Nephron (organoid): ENCODE measurements around the gene KRT80.

Source experiments
- H3K27ac Mint-ChIP-seq, 3 experiments: 2 replicates each; pipeline ENCODE4 v1.8.0; 2020; ENCODE audit warnings: mixed read lengths in 3 of 3, mild to moderate bottlenecking in 2 of 3, moderate library complexity in 1 of 3
- H3K27me3 Mint-ChIP-seq: 2 replicates; pipeline ENCODE4 v1.8.0; 2021; ENCODE audit warnings: low read depth, mild to moderate bottlenecking, moderate library complexity, mixed read lengths
- H3K36me3 Mint-ChIP-seq: 2 replicates; pipeline ENCODE4 v1.8.0; 2020; ENCODE audit warnings: low read depth, mixed read lengths
- H3K4me1 Mint-ChIP-seq: 2 replicates; pipeline ENCODE4 v1.8.0; 2020; ENCODE audit warnings: mixed read lengths
- H3K4me3 Mint-ChIP-seq, 3 experiments: 2 replicates each; pipeline ENCODE4 v1.8.0; 2020; ENCODE audit warnings: mild to moderate bottlenecking in 3 of 3, mixed read lengths in 3 of 3, moderate library complexity in 2 of 3
- H3K9me3 Mint-ChIP-seq: 2 replicates; pipeline ENCODE4 v1.8.0; 2020; ENCODE audit warnings: mixed read lengths
- CTCF ChIP-seq, 3 experiments: fragments of 200-600 bp; sonication (generic); IDR thresholded peaks; one replicate each; pipeline ENCODE4 v1.5.0; 2021; ENCODE audit warnings: antibody characterized with exemption in 3 of 3; ENCODE audit not compliant: unreplicated experiment in 3 of 3

Gene KRT80

DNA sequence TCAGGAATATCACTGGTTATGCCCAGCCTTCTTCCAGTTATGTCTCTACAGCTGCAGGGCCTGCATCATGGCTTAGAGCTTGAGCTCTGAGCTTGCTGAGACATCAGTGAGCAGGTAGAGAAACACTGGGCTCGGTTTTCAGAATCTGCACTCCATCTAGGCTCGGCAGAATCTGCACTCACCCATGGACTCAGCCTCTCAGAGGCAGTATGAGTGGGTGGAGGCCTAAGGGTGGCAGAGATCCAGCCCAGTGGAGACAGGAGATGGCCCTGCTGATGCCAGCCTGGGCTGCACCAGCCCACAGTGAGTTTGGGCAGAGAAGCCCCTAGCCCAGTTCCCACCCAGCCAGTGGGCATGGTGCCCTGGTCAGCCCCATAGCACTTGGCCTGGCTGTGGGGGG lies 12.8 kb downstream of the KRT80 start:
- Mint-ChIP-seq H3K4me1 (peaks cover 65% of the 10 kb centered on the region), H3K27ac (peak overlapping the region in 1 of 3 experiments; percentile 6), H3K36me3 (no peaks in the 10 kb centered on the region), H3K27me3 (peaks cover 18% of the 10 kb centered on the region), H3K9me3 (peaks cover 2% of the 10 kb centered on the region), H3K4me3 (no peak overlapping the region)
- no peak for TF ChIP-seq CTCF (IDR thresholded peaks at IDR 0.05; ENCODE audit: unreplicated experiment in 3 of 3)

GRCh38 chr12:52178443-52178842 lies 13.4 kb downstream of the KRT80 start:
- H3K36me3 Mint-ChIP-seq = no peaks in the 10 kb centered on the region
- H3K27ac Mint-ChIP-seq = peak overlapping the region in 2 of 3 experiments; percentile 6 to 21
- peaks cover 62% of the 10 kb centered on the region for H3K4me1 Mint-ChIP-seq
- no peak overlapping the region for H3K4me3 Mint-ChIP-seq
- peaks cover 2% of the 10 kb centered on the region for H3K9me3 Mint-ChIP-seq
- no peak for TF ChIP-seq CTCF (IDR thresholded peaks at IDR 0.05; ENCODE audit: unreplicated experiment in 3 of 3)
- H3K27me3 Mint-ChIP-seq = peaks cover 18% of the 10 kb centered on the region

DNA sequence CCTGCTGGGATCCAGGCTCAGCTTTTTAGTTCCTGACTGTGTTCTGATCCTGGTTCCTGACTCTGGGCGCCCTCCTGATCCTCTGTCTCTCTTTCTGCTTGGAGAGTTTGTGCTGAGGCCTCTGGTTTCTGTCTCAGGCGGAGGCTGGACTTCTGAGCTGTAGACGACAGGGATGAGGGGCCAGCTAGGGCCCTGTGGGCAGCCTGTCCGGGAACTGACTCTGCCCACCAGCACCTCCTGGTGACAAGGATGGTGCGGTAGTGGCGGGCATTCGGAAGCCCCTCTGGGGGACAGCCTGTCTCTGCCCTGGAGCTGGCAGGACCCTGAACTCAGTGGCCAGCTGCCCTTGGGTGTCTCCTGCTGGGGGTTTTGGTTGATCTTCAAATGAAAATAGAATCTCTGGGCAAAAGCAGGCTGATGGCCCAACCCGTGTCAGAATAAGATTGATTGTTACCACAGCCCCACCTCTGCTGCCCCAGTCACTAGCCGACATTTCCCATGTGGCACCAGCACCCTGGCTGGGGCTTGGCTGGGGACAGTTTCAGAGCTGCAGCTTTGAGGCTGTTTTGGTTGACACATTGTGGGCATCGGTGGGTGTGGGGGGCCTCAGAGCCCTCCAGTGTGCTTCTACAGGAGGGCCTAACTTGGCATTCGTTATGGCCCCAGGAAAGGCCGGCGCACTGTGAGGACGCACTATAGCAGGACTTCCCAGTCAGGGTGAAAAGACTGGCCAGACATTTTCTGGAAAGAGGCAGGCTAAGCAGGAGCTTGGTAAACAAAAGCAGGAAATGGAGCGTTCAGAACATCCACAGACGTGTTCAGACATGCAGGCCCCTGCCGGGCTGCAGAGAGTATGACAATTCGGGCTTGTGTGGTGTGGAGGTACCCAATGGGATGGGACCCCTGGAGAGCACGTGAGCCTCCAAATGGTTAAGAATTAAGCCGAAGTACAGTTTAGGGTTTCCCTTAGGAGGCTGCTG lies 16.2 kb downstream of the KRT80 start:
- Mint-ChIP-seq H3K27me3 (peaks cover 15% of the 10 kb centered on the region), H3K27ac (peak overlapping the region in 2 of 3 experiments; percentile 80 to 83), H3K4me1 (peaks cover 40% of the 10 kb centered on the region), H3K9me3 (peaks cover 2% of the 10 kb centered on the region), H3K36me3 (no peaks in the 10 kb centered on the region), H3K4me3 (no peak overlapping the region)
- TF ChIP-seq CTCF (IDR thresholded peaks at IDR 0.05; ENCODE audit: unreplicated experiment in 3 of 3) = peak in 2 of 3 experiments; percentile 17 to 21

DNA sequence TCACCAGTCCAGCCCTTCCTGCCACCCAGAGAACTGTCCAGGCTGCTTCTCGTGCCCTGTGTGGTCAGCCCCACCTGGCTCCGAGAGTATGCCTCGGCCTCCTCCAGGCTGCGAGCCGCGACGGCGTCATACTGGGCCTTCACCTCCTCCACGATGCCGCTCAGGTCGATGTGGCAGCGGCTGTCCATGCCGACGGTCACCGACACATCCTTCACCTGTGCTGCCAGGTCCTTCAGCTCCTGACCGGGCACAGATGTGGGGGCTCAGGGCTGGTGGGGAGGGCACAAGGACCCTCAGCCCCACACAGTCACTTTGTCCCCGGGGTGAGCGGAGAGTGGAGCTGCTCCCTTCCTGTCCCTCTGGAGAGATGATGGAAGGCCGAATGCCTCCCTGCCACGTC lies 18.3 kb downstream of the KRT80 start:
- H3K27ac Mint-ChIP-seq = no peak overlapping the region
- H3K4me3 Mint-ChIP-seq = no peak overlapping the region
- no peaks in the 10 kb centered on the region for H3K36me3 Mint-ChIP-seq
- peaks cover 20% of the 10 kb centered on the region for H3K27me3 Mint-ChIP-seq
- TF ChIP-seq CTCF (IDR thresholded peaks at IDR 0.05; ENCODE audit: unreplicated experiment in 3 of 3) = no peak
- peaks cover 48% of the 10 kb centered on the region for H3K4me1 Mint-ChIP-seq
- peaks cover 2% of the 10 kb centered on the region for H3K9me3 Mint-ChIP-seq

GRCh38 chr12:52172956-52173355 lies 18.9 kb downstream of the KRT80 start:
- Mint-ChIP-seq H3K4me3 (no peak overlapping the region), H3K4me1 (peaks cover 47% of the 10 kb centered on the region), H3K9me3 (peaks cover 2% of the 10 kb centered on the region), H3K36me3 (no peaks in the 10 kb centered on the region), H3K27ac (no peak overlapping the region), H3K27me3 (peaks cover 18% of the 10 kb centered on the region)
- no peak for TF ChIP-seq CTCF (IDR thresholded peaks at IDR 0.05; ENCODE audit: unreplicated experiment in 3 of 3)
